Adrenal gland (tissue), 5 donors: ENCODE results near the gene HRH2.

Experiments
- POLR2A ChIP-seq, 2 donors: fragments of 450-650 bp; IDR thresholded peaks; one replicate each; pipeline ENCODE4 v1.6.1; 2017; ENCODE audit warnings: antibody characterized with exemption in 2 of 2, mild to moderate bottlenecking in 2 of 2, moderate library complexity in 1 of 2
- TF ChIP-seq, protein P1 (sequence below), 6 experiments: fragments of 450-650 bp in 4 of 6; fragments of 200-600 bp in 2 of 6; sonication (generic) in 1 of 6; IDR thresholded peaks; 1 replicate in 5 of 6; 2 replicates in 1 of 6; pipeline versions ENCODE4 v1.5.1 to v1.8.0; 2016 to 2021; ENCODE audit warnings: antibody characterized with exemption in 6 of 6, mild to moderate bottlenecking in 2 of 6, moderate library complexity in 1 of 6
- donor health status: DM: no; HTN: no; CAD: no.

DNA sequence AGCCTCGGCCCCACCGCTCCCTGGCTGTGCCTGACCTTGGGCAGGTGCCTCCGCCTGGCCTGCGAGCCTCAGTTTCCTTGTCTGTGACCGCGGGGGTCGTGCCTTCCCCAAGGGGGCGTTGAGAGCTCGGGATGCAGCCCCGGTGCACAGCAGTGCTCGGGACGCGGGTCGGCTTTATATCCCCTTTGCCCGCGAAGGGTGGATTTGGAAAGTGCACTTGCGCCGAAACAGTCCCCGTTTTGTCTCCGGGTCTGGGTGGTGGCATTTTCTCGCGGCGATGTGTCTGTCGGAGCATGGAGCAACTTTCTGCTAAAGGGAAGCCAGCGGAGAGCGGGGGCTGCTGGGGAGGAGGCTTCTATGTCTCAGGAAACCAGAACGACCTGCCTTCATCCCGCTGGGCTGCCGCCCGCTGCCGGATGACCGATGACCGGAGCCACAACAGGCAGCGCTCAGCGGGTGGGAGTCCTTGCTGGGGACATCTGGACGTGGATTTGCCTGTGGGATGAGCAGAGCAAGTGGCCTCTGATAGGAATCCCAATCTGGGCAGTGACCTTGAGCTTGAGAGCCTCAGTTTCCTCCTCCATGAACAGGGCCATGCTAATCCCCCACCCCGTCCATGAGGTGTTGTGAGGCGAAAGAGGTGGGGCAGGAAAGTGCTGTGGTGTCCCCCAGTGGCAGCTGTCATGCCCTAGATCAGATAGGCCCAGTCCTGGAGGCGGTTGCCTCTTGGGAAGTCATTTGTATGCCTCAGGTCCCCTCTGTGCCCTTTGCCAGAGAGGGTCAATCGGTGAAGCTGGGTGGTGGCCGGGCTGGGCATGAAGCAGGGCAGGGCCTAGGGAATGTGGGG lies 651 bp downstream of the HRH2 start:
- TF ChIP-seq, protein P1, sequence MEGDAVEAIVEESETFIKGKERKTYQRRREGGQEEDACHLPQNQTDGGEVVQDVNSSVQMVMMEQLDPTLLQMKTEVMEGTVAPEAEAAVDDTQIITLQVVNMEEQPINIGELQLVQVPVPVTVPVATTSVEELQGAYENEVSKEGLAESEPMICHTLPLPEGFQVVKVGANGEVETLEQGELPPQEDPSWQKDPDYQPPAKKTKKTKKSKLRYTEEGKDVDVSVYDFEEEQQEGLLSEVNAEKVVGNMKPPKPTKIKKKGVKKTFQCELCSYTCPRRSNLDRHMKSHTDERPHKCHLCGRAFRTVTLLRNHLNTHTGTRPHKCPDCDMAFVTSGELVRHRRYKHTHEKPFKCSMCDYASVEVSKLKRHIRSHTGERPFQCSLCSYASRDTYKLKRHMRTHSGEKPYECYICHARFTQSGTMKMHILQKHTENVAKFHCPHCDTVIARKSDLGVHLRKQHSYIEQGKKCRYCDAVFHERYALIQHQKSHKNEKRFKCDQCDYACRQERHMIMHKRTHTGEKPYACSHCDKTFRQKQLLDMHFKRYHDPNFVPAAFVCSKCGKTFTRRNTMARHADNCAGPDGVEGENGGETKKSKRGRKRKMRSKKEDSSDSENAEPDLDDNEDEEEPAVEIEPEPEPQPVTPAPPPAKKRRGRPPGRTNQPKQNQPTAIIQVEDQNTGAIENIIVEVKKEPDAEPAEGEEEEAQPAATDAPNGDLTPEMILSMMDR (IDR thresholded peaks at IDR 0.05), result no peak
- no peak for TF ChIP-seq POLR2A (IDR thresholded peaks at IDR 0.05)
